HepG2 (cell line): ENCODE measurements around the gene UBTF. TPM values are rescaled to one million over a fixed set of nuclear protein-coding genes. Genes with fewer than 3 reads are reported as not detected.

Source experiments
- CEBPG ChIP-seq: IDR thresholded peaks from 2 replicates; pipeline ENCODE4 v1.6.1; 2016
- KDM5B ChIP-seq: sonication (generic); formaldehyde crosslinking; IDR thresholded peaks from 2 replicates; pipeline ENCODE4 v1.4.0; 2020; ENCODE audit warnings: missing genetic modification reagents, mild to moderate bottlenecking, borderline replicate concordance
- KLF12 ChIP-seq: sonication (generic); formaldehyde crosslinking; IDR thresholded peaks from 2 replicates; pipeline ENCODE4 v1.4.0; 2020; ENCODE audit warnings: missing genetic modification reagents, borderline replicate concordance
- MAFF ChIP-seq: IDR thresholded peaks from 2 replicates; pipeline ENCODE4 v1.6.1; 2011; ENCODE audit warnings: low read depth, low read length, improper control_type of control experiment
- PCBP1 ChIP-seq: fragments of 200-400 bp; formaldehyde crosslinking; IDR thresholded peaks from 2 replicates; pipeline ENCODE4 v1.6.1; 2017; ENCODE audit warnings: mild to moderate bottlenecking, low read depth, low read length, borderline replicate concordance
- RARG ChIP-seq: sonication (generic); formaldehyde crosslinking; IDR thresholded peaks from 2 replicates; pipeline ENCODE4 v1.4.0; 2020; ENCODE audit warnings: low read depth, mild to moderate bottlenecking, missing genetic modification reagents
- SAFB2 ChIP-seq: sonication (generic); formaldehyde crosslinking; IDR thresholded peaks from 2 replicates; pipeline ENCODE4 v1.5.1; 2020; ENCODE audit warnings: missing genetic modification reagents, low read depth, mild to moderate bottlenecking, borderline replicate concordance
- SCMH1 ChIP-seq: sonication (generic); formaldehyde crosslinking; IDR thresholded peaks from 2 replicates; pipeline ENCODE4 v1.9.0; 2021; ENCODE audit warnings: missing genetic modification reagents, mild to moderate bottlenecking, borderline replicate concordance
- SOX6 ChIP-seq, 2 experiments: fragments of 450-650 bp in 1 of 2; sonication (generic) in 1 of 2; formaldehyde crosslinking in 1 of 2; IDR thresholded peaks; 2 replicates each; pipeline versions ENCODE4 v1.4.0 to v1.6.1; 2017 to 2020; ENCODE audit warnings: antibody characterized with exemption in 1 of 2, mild to moderate bottlenecking in 1 of 2, missing genetic modification reagents in 1 of 2
- THAP11 ChIP-seq: IDR thresholded peaks from 2 replicates; pipeline ENCODE4 v1.6.1; 2016; ENCODE audit warnings: missing biosample characterization, missing genetic modification reagents
- ZNF326 ChIP-seq: sonication (generic); formaldehyde crosslinking; IDR thresholded peaks from 2 replicates; pipeline ENCODE4 v1.4.0; 2020; ENCODE audit warnings: missing genetic modification reagents, borderline replicate concordance
- ZNF550 ChIP-seq: sonication (generic); formaldehyde crosslinking; IDR thresholded peaks from 2 replicates; pipeline ENCODE4 v1.4.0; 2020; ENCODE audit warnings: mild to moderate bottlenecking, missing genetic modification reagents, borderline replicate concordance
- ZNF724P ChIP-seq: sonication (generic); formaldehyde crosslinking; IDR thresholded peaks from 2 replicates; pipeline ENCODE4 v1.8.0; 2022; ENCODE audit warnings: missing genetic modification reagents, borderline replicate concordance
- ZNF773 ChIP-seq: sonication (generic); formaldehyde crosslinking; IDR thresholded peaks from 2 replicates; pipeline ENCODE4 v1.4.0; 2020; ENCODE audit warnings: missing genetic modification reagents, borderline replicate concordance
- polyA plus RNA-seq, 8 experiments: library from polyadenylated mRNA; depleted of rRNA in 3 of 8; stranded (reverse) in 7 of 8; unstranded in 1 of 8; fragments of >200 nt; fragmentation: Illumina TruSeq in 4 of 8; extraction: Trizol in 4 of 8; gene quantifications; 2 replicates each; pipeline versions ENCODE4 v1.2.1 to v1.2.3, GENCODE V29; 2011 to 2016; ENCODE audit warnings: low read depth in 4 of 8, missing spikeins in 1 of 8, mixed read lengths in 1 of 8; ENCODE audit not compliant: insufficient read depth in 1 of 8
- total RNA-seq, 5 experiments: library from RNA; depleted of rRNA; stranded (reverse); fragments of >200 nt; fragmentation: Illumina TruSeq; extraction: Trizol; gene quantifications; 2 replicates each; pipeline ENCODE4 v1.2.3, GENCODE V29; 2016; ENCODE audit warnings: low read depth in 1 of 5
- TF ChIP-seq, protein P1 (sequence below): sonication (generic); formaldehyde crosslinking; IDR thresholded peaks from 2 replicates; pipeline ENCODE4 v1.4.0; 2020; ENCODE audit warnings: missing genetic modification reagents
- TF ChIP-seq, protein P2 (sequence below), 2 experiments: sonication (generic) in 1 of 2; formaldehyde crosslinking in 1 of 2; IDR thresholded peaks; 2 replicates each; pipeline versions ENCODE4 v1.4.0 to v1.6.1; 2016 to 2020; ENCODE audit warnings: borderline replicate concordance in 1 of 2, low read depth in 1 of 2, mild to moderate bottlenecking in 1 of 2, missing genetic modification reagents in 1 of 2
- TF ChIP-seq, protein P3 (sequence below): sonication (generic); formaldehyde crosslinking; IDR thresholded peaks from 2 replicates; pipeline ENCODE4 v1.5.0; 2020; ENCODE audit warnings: mild to moderate bottlenecking, missing genetic modification reagents
- TF ChIP-seq, protein P4 (sequence below): sonication (generic); formaldehyde crosslinking; IDR thresholded peaks from 2 replicates; pipeline ENCODE4 v1.4.0; 2020; ENCODE audit warnings: missing genetic modification reagents

The UBTF gene
- total and polyA plus RNA-seq, 2 of the 13 experiments (the other 11 are each of a cell fraction or from before 2014, with no cell fraction given) = 15.2 to 60.9 TPM

DNA sequence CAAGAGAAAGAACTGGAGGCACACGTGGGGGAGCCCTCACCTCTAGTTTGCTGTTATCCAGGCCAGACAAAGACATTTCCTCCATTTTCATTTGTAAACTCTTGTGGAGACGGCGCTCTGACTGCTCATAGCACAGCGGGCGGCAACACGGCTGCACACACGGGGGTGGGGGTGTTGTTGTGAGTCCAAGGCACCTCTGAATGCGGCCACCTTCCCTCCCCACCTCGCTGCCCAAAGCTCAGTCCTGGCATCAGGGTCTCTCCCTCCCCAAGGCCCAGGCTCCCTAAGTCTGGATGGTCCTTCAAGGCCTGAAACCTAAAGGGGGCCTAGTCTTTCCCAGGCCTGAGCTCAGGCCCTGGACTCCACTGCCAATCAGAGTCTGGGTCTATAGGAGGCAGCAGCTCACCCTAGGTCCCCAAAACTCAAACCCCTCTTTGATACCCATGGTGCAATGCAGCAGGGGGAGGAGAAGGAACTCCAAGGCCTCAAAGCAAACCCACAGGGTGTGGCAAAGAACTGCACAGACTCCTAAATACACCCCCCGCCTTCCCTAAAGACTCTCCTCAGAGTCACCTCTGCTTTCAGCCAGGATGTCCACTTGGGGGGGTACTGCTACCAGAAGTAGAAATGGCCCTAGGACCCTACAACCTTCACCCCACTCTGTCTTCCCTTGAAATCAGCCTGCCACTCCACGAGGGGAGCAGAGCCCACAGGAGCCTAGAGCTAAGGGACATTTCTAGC, 21.3 kb downstream of the UBTF start (continued):
- TF ChIP-seq, protein P1, sequence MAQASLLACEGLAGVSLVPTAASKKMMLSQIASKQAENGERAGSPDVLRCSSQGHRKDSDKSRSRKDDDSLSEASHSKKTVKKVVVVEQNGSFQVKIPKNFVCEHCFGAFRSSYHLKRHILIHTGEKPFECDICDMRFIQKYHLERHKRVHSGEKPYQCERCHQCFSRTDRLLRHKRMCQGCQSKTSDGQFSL (CRISPR knock-in tag) = no peak
- TF ChIP-seq, protein P2, sequence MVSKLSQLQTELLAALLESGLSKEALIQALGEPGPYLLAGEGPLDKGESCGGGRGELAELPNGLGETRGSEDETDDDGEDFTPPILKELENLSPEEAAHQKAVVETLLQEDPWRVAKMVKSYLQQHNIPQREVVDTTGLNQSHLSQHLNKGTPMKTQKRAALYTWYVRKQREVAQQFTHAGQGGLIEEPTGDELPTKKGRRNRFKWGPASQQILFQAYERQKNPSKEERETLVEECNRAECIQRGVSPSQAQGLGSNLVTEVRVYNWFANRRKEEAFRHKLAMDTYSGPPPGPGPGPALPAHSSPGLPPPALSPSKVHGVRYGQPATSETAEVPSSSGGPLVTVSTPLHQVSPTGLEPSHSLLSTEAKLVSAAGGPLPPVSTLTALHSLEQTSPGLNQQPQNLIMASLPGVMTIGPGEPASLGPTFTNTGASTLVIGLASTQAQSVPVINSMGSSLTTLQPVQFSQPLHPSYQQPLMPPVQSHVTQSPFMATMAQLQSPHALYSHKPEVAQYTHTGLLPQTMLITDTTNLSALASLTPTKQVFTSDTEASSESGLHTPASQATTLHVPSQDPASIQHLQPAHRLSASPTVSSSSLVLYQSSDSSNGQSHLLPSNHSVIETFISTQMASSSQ (IDR thresholded peaks at IDR 0.05; ENCODE audit: low read depth) = no peak
- TF ChIP-seq, protein P2 (CRISPR knock-in tag; IDR thresholded peaks at IDR 0.05; ENCODE audit: borderline replicate concordance) = no peak
- TF ChIP-seq SCMH1 (CRISPR knock-in tag) (no peak), CEBPG (CRISPR knock-in tag) (no peak), ZNF326 (CRISPR knock-in tag) (no peak), THAP11 (CRISPR knock-in tag) (0 out of 2 replicates have a peak, but pooled peaks have one; percentile 5), ZNF550 (CRISPR knock-in tag) (no peak), KDM5B (CRISPR knock-in tag) (no peak; the same call in 1 of the 2 replicates), MAFF (no peak), ZNF724P (no peak), SOX6 (IDR thresholded peaks at IDR 0.05) (no peak), SOX6 (CRISPR knock-in tag; IDR thresholded peaks at IDR 0.05) (peak; percentile 23; the same call in 1 of the 2 replicates), ZNF773 (CRISPR knock-in tag) (no peak), KLF12 (no peak), RARG (no peak), PCBP1 (no peak), SAFB2 (CRISPR knock-in tag) (no peak)
- TF ChIP-seq, protein P3, sequence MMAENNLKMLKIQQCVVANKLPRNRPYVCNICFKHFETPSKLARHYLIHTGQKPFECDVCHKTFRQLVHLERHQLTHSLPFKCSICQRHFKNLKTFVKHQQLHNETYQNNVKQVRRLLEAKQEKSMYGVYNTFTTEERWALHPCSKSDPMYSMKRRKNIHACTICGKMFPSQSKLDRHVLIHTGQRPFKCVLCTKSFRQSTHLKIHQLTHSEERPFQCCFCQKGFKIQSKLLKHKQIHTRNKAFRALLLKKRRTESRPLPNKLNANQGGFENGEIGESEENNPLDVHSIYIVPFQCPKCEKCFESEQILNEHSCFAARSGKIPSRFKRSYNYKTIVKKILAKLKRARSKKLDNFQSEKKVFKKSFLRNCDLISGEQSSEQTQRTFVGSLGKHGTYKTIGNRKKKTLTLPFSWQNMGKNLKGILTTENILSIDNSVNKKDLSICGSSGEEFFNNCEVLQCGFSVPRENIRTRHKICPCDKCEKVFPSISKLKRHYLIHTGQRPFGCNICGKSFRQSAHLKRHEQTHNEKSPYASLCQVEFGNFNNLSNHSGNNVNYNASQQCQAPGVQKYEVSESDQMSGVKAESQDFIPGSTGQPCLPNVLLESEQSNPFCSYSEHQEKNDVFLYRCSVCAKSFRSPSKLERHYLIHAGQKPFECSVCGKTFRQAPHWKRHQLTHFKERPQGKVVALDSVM (CRISPR knock-in tag) = no peak
- TF ChIP-seq, protein P4, sequence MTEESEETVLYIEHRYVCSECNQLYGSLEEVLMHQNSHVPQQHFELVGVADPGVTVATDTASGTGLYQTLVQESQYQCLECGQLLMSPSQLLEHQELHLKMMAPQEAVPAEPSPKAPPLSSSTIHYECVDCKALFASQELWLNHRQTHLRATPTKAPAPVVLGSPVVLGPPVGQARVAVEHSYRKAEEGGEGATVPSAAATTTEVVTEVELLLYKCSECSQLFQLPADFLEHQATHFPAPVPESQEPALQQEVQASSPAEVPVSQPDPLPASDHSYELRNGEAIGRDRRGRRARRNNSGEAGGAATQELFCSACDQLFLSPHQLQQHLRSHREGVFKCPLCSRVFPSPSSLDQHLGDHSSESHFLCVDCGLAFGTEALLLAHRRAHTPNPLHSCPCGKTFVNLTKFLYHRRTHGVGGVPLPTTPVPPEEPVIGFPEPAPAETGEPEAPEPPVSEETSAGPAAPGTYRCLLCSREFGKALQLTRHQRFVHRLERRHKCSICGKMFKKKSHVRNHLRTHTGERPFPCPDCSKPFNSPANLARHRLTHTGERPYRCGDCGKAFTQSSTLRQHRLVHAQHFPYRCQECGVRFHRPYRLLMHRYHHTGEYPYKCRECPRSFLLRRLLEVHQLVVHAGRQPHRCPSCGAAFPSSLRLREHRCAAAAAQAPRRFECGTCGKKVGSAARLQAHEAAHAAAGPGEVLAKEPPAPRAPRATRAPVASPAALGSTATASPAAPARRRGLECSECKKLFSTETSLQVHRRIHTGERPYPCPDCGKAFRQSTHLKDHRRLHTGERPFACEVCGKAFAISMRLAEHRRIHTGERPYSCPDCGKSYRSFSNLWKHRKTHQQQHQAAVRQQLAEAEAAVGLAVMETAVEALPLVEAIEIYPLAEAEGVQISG (CRISPR knock-in tag) = no peak
